Measurements from ENCODE around the gene COX6B2.

The COX6B2 gene

DNA sequence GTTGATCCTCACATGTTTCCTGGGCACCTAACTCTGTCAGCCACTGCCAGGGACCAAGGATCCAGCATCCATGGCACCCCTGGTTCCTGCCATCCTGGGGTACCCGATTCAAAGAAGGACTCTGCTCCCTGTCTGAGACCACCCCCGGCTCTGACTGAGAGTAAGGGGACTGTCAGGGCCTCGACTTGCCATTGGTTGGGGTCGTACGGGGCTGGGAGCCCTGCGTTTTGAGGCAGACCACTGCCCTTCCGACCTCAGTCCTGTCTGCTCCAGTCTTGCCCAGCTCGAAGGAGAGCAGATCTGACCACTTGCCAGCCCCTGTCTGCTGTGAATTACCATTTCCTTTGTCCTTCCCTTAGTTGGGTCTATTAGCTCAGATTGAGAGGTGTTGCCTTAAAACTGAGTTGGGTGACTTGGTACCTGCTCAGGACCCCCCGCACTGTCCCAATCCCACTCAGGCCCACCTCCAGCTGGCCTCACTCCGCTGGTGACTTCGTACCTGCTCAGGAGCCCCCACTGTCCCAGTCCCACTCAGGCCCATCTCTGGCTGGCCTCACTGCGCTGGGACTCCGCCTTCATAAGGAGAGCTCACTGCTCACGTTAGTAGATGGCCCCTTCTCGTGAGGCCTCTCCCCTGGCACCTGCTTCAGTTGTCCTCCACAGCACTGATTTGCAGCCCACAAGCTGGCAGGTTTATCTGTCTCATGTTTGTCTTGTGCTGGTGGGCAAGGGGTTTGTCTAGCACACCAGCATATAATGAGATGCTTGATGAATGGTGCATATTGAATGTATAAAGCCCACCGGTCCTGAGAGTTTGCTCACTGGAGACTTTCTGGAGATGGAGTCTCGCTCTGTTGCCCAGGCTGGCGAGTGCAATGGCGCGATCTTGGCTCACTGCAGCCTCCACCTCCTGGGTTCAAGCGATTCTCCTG lies 35.1 kb upstream of the COX6B2 start:
- Histone ChIP-seq H3K4me3 (ENCODE audit: low read depth, low read length) (no peak overlapping the region), H3K27ac (ENCODE audit: low read depth, low read length) (no peak overlapping the region), H3K36me3 (ENCODE audit: control insufficient read depth, insufficient read depth, low read length) (peaks cover 45% of the 10 kb centered on the region)

DNA sequence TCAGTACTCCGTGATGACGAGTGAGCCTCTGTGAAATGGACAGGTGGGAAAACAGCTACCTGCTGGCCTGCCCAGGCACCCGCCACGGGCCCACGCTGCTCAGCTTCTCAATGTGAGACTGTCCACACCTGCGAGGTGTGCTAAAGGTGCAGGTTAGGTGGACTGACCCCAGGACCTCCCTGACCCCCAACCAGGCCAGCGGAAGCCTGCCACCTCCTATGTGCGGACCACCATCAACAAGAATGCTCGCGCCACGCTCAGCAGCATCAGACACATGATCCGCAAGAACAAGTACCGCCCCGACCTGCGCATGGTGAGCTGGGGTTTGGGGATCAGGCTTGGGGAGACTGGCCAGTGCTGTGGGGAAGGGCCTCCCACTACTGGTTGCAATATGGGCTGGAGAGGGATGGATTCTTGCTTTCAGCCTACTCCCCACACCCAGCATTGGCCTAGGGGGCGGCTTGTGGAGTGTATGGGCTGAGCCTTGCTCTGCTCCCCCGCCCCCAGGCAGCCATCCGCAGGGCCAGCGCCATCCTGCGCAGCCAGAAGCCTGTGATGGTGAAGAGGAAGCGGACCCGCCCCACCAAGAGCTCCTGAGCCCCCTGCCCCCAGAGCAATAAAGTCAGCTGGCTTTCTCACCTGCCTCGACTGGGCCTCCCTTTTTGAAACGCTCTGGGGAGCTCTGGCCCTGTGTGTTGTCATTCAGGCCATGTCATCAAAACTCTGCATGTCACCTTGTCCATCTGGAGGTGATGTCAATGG lies 33.4 kb upstream of the COX6B2 start:
- Histone ChIP-seq H3K36me3 (ENCODE audit: control insufficient read depth, insufficient read depth, low read length) (peaks cover 45% of the 10 kb centered on the region), H3K9me3 (ENCODE audit: control insufficient read depth, insufficient read depth, low read depth, low read length) (no peaks in the 10 kb centered on the region), H3K4me1 (ENCODE audit: control insufficient read depth, insufficient read depth, low read length) (peaks cover 64% of the 10 kb centered on the region), H3K9ac (ENCODE audit: low read length) (peak overlapping the region; percentile 96), H3K27ac (ENCODE audit: low read depth, low read length) (no peak overlapping the region), H3K4me3 (ENCODE audit: low read depth, low read length) (peak overlapping the region; percentile 92), H3K27me3 (ENCODE audit: control insufficient read depth, insufficient read depth, low read length) (peaks cover under 1% of the 10 kb centered on the region; the same call in 1 of the 2 replicates)

More for the DNA sequence above, 35.1 kb upstream of the COX6B2 start:
- H3K9me3 ChIP-seq (ENCODE audit: control insufficient read depth, insufficient read depth, low read depth, low read length), result no peaks in the 10 kb centered on the region
- peaks cover 63% of the 10 kb centered on the region for H3K4me1 ChIP-seq (ENCODE audit: control insufficient read depth, insufficient read depth, low read length)
- no peaks in the 10 kb centered on the region for H3K27me3 ChIP-seq (ENCODE audit: control insufficient read depth, insufficient read depth, low read length)
- peak overlapping the region; percentile 21 for H3K9ac ChIP-seq (ENCODE audit: low read length)

DNA sequence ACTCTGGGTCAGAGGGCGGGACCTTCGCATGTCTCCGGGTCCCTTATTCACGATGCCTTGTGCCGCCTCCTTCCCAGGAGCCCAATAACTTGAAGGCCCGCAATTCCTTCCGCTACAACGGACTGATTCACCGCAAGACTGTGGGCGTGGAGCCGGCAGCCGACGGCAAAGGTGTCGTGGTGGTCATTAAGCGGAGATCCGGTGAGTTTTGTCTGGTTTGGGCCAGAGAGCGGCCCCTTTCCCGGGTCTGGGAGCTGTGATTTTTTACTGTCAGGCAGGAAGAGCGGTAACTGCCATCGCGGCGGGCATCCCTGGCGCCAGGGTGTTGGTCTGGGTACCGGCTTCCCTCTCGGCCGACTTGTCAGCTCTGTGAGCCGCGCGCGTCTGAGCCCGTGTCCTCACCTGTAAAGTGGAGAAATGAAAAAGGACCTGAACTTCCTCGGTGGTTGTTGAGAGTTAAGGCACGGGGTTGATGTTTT lies 32.0 kb upstream of the COX6B2 start:
- Histone ChIP-seq H3K9ac (ENCODE audit: low read length) (peak overlapping the region; percentile 96), H3K4me1 (ENCODE audit: control insufficient read depth, insufficient read depth, low read length) (peaks cover 52% of the 10 kb centered on the region), H3K4me3 (ENCODE audit: low read depth, low read length) (peak overlapping the region; percentile 92), H3K9me3 (ENCODE audit: control insufficient read depth, insufficient read depth, low read depth, low read length) (no peaks in the 10 kb centered on the region), H3K36me3 (ENCODE audit: control insufficient read depth, insufficient read depth, low read length) (peaks cover 45% of the 10 kb centered on the region), H3K27ac (ENCODE audit: low read depth, low read length) (no peak overlapping the region), H3K27me3 (ENCODE audit: control insufficient read depth, insufficient read depth, low read length) (peaks cover 14% of the 10 kb centered on the region)

DNA sequence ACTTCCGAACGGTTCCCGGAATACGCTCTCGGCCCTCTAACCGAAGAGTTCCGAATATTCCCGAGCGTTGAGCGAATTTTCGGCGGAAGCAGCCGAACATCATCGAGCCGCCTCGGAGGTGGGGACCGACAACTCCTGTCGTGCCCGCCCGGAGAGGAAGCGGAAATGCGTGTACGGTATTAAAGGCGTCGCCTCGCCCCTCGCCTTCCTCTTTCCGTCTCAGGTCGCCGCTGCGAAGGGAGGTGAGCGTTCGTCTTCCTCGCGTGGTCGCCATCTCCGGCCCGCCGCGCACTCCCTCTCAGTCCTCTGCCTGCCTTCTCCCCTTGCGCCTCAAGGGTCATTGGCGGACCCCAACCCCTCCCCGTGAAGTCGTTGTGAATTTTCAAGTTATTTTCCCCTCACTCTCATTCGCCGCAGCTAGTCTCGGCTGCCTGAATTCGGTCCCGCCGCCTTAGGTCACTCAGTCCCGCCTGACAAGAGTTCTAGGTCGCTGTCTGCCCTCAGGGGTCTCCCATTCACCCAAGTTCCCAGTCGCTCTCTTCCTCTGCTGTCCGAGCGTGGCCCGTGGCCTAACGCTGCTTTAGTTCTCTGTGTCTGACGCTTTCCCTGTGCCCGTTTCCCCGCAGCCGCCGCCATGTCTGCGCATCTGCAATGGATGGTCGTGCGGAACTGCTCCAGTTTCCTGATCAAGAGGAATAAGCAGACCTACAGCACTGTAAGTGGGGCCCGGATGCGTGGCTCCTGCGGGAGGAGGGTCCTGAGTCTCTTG lies 31.4 kb upstream of the COX6B2 start, which contains the start of gene RPL28:
RPL28 (plus strand) TSS at position 209 of the 769 bp plus-strand sequence; CDS start at position 635, 426 bp downstream.
- peaks cover 15% of the 10 kb centered on the region for H3K27me3 ChIP-seq (ENCODE audit: control insufficient read depth, insufficient read depth, low read length)
- H3K4me1 ChIP-seq (ENCODE audit: control insufficient read depth, insufficient read depth, low read length), result peaks cover 48% of the 10 kb centered on the region
- H3K27ac ChIP-seq (ENCODE audit: low read depth, low read length), result peak within 1 kb of the TSS; percentile 44
- H3K9ac ChIP-seq (ENCODE audit: low read length), result peak within 1 kb of the TSS; percentile 96
- no peaks in the 10 kb centered on the region for H3K9me3 ChIP-seq (ENCODE audit: control insufficient read depth, insufficient read depth, low read depth, low read length)
- H3K36me3 ChIP-seq (ENCODE audit: control insufficient read depth, insufficient read depth, low read length), result peaks cover 45% of the 10 kb centered on the region
- H3K4me3 ChIP-seq (ENCODE audit: low read depth, low read length), result peak within 1 kb of the TSS; percentile 92

GRCh38 chr19:55384920-55385723 lies 30.6 kb upstream of the COX6B2 start:
- Histone ChIP-seq H3K36me3 (ENCODE audit: control insufficient read depth, insufficient read depth, low read length) (peaks cover 43% of the 10 kb centered on the region), H3K9ac (ENCODE audit: low read length) (peak overlapping the region; percentile 70), H3K4me1 (ENCODE audit: control insufficient read depth, insufficient read depth, low read length) (peaks cover 41% of the 10 kb centered on the region), H3K27ac (ENCODE audit: low read depth, low read length) (peak overlapping the region; percentile 44), H3K4me3 (ENCODE audit: low read depth, low read length) (peak overlapping the region; percentile 92), H3K9me3 (ENCODE audit: control insufficient read depth, insufficient read depth, low read depth, low read length) (no peaks in the 10 kb centered on the region), H3K27me3 (ENCODE audit: control insufficient read depth, insufficient read depth, low read length) (peaks cover 15% of the 10 kb centered on the region)

GRCh38 chr19:55384131-55384919 lies 29.8 kb upstream of the COX6B2 start, which contains the start of gene TMEM238:
TSS of gene TMEM238 (minus strand) at chr19:55384292. CDS start at chr19:55384259, 33 bp downstream.
- H3K36me3 ChIP-seq (ENCODE audit: control insufficient read depth, insufficient read depth, low read length), result peaks cover 35% of the 10 kb centered on the region
- H3K9ac ChIP-seq (ENCODE audit: low read length), result peak within 1 kb of the TSS; percentile 70
- peaks cover 18% of the 10 kb centered on the region for H3K27me3 ChIP-seq (ENCODE audit: control insufficient read depth, insufficient read depth, low read length)
- H3K27ac ChIP-seq (ENCODE audit: low read depth, low read length), result no peak within 1 kb of the TSS
- peaks cover 33% of the 10 kb centered on the region for H3K4me1 ChIP-seq (ENCODE audit: control insufficient read depth, insufficient read depth, low read length)
- H3K4me3 ChIP-seq (ENCODE audit: low read depth, low read length), result peak within 1 kb of the TSS; percentile 92
- no peaks in the 10 kb centered on the region for H3K9me3 ChIP-seq (ENCODE audit: control insufficient read depth, insufficient read depth, low read depth, low read length)

GRCh38 chr19:55383279-55384130 lies 29.0 kb upstream of the COX6B2 start:
- Histone ChIP-seq H3K36me3 (ENCODE audit: control insufficient read depth, insufficient read depth, low read length) (peaks cover 27% of the 10 kb centered on the region), H3K27me3 (ENCODE audit: control insufficient read depth, insufficient read depth, low read length) (peaks cover 26% of the 10 kb centered on the region), H3K27ac (ENCODE audit: low read depth, low read length) (no peak overlapping the region), H3K4me1 (ENCODE audit: control insufficient read depth, insufficient read depth, low read length) (peaks cover 25% of the 10 kb centered on the region), H3K4me3 (ENCODE audit: low read depth, low read length) (peak overlapping the region; percentile 92), H3K9ac (ENCODE audit: low read length) (peak overlapping the region; percentile 70), H3K9me3 (ENCODE audit: control insufficient read depth, insufficient read depth, low read depth, low read length) (no peaks in the 10 kb centered on the region)

- H3K9me3 ChIP-seq (ENCODE audit: control insufficient read depth, insufficient read depth, low read depth, low read length), result no peaks in the 10 kb centered on the region
- H3K9ac ChIP-seq (ENCODE audit: low read length), result no peak overlapping the region
- peaks cover 18% of the 10 kb centered on the region for H3K36me3 ChIP-seq (ENCODE audit: control insufficient read depth, insufficient read depth, low read length)
- no peak overlapping the region for H3K4me3 ChIP-seq (ENCODE audit: low read depth, low read length)
- H3K27me3 ChIP-seq (ENCODE audit: control insufficient read depth, insufficient read depth, low read length), result peaks cover 32% of the 10 kb centered on the region
- peaks cover 22% of the 10 kb centered on the region for H3K4me1 ChIP-seq (ENCODE audit: control insufficient read depth, insufficient read depth, low read length)
- H3K27ac ChIP-seq (ENCODE audit: low read depth, low read length), result no peak overlapping the region
Observed at GRCh38 chr19:55382522-55383054, 28.1 kb upstream of the COX6B2 start.
